Epithelial cell of esophagus (primary cell): ENCODE results near the gene HDHD2.

Experiments
- DNase-seq: peaks from one replicate; pipeline ENCODE4 v3.0.0; 2010; ENCODE audit warnings: low read depth
- H3K4me3 ChIP-seq: 2 replicates; pipeline ENCODE4 v1.5.1; 2011; ENCODE audit warnings: mild to moderate bottlenecking, low read length, control low read depth
- CTCF ChIP-seq: IDR thresholded peaks from 2 replicates; pipeline ENCODE4 v1.5.1; 2011; ENCODE audit warnings: low read depth, mild to moderate bottlenecking, low read length, control low read depth, inconsistent platforms; ENCODE audit not compliant: insufficient read depth; ENCODE audit errors: missing control alignments

The HDHD2 gene

GRCh38 chr18:47095810-47096209 is 54.5 kb downstream of the HDHD2 start:
- no peak for DNase-seq
- no peak for TF ChIP-seq CTCF
- H3K4me3 ChIP-seq = no peak overlapping the region

- no peak for DNase-seq
- no peak for TF ChIP-seq CTCF
- no peak overlapping the region for H3K4me3 ChIP-seq
Measured at GRCh38 chr18:47087676-47088075, 62.6 kb downstream of the HDHD2 start.

GRCh38 chr18:47081578-47081977 is 68.7 kb downstream of the HDHD2 start:
- DNase-seq = peak; percentile 10
- TF ChIP-seq CTCF = no peak
- no peak overlapping the region for H3K4me3 ChIP-seq

- no peak for DNase-seq
- no peak overlapping the region for H3K4me3 ChIP-seq
- TF ChIP-seq CTCF = no peak
Measured at GRCh38 chr18:47080872-47081271, 69.4 kb downstream of the HDHD2 start.

- TF ChIP-seq CTCF = no peak
- DNase-seq = no peak
- H3K4me3 ChIP-seq = no peak overlapping the region
Measured at GRCh38 chr18:47077111-47077510, 73.2 kb downstream of the HDHD2 start.

GRCh38 chr18:47075098-47075883 is 75.0 kb downstream of the HDHD2 start:
- no peak for TF ChIP-seq CTCF
- DNase-seq = peak; percentile 77
- H3K4me3 ChIP-seq = no peak overlapping the region

- no peak for DNase-seq
- no peak for TF ChIP-seq CTCF
Measured at GRCh38 chr18:47067648-47068047, 82.7 kb downstream of the HDHD2 start.

More at GRCh38 chr18:47067648-47068047, 82.7 kb downstream of the HDHD2 start:
- no peak overlapping the region for H3K4me3 ChIP-seq
